ENCODE measurements around the gene FGF3.

The FGF3 gene

DNA sequence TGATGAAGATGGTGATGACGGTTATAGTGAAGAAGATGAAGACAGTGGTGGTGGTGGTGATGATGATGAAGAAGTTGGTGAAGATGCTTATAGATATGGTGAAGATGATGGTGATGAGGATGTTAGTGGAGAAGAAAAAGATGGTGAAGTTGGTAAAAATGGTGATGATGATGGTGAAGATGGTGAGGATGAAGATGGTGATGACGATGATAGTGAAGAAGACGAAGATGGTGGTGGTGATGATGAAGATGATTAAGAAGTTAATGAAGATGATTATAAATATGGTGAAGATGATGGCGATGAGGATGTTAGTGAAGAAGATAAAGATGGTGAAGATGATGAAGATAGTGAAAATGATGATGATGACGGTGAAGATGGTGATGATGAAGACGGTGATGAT, 25.2 kb upstream of the FGF3 start:
- no peak for DNase-seq (ENCODE audit: low read depth in 2 of 2, low spot score in 1 of 2)

DNA sequence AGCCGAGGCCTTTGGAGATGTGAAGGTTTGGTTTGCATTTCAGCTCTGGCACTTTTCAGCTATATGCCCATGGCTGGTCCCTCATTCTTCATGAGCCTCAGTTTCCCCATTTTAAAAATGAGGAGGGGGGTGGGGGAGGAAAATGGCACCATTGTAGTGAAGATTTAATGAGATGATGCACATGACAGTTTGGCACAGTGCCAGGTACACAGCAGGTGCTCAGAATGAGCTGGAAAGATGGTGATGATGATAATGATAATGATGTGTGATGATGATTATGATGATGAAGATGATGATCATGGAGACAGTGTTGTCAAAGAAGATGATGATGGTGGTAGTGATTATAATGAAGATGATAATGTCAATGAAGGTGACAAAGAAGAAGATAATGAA, 24.3 kb upstream of the FGF3 start:
- DNase-seq (ENCODE audit: low read depth in 2 of 2, low spot score in 1 of 2), result no peak

DNA sequence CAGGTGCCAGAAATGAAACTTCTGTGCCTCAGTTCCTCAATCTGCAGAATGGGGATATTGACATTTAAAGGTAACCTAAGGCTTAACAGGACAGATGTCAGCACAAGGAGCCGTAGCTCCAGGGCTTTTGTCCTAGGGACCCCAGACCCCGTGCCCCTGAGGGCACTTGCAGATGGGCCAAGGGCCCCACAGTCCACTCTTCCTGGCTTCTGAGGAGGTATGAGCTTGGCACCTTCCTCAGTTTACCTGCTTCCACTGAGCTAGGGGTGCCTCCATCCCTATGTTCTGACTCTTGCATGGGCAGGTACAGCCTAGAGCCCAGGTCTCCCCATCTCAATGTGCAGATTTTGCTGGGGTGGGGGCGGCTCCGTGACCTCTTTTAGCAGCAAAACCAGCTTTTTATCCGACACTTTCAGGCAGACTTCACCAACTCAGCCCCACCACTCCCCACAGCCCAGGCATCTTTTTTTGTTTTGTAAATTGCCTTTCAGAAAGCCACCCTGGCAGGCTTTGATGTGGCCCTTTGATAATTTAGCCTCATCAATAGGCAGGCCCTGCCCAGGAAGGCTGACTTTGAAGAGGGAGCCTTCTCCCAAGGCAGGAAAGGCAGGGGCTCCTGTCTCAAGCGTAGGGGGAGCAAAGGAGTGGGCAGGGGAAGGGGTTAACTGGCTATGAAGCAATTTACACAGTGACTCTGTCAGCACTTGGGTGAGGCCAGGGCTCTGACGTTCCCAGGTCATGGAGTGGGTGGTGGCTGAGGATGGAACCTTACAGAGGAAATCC, 23.7 kb upstream of the FGF3 start:
- DNase-seq (ENCODE audit: low read depth in 2 of 2, low spot score in 1 of 2), result no peak

DNA sequence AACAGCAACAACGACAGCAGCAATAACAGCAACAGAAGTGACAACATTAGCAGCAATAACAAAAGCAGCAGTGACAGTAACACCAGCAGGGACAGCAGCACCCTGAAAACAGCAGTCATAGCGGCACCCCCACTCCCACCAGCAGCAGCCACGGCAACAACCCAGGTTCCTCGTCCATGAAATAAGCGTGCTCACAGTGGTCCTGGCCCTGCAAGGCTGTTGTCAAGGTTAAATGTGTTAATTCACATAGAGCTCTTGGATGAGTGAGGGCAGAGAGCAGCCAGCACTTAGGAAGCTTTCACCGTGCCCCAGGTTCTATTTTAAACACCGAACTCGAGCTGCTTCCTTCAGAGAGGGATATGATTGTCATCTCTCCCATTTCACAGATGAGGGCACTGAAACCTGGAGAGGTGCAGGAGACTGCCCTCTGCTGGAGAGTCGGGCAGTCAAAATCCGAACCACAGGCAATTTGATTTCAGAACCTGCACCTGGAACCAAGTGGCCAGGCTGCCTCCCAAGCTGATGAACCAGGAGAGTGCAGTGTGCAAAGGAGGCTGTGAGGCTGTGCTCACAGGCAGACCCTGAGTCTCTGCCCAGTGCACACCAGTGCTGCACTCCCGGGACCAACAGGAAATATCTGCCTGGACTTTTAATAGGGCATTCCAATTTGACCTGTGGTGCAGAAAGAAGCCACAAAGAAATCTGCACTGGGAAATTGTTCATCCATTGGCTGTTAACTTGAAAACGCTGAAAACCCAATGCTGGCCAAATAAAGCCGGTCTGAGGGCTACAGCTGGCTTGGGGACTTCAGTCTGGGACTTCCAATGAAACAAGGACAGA, 22.9 kb upstream of the FGF3 start:
- no peak for DNase-seq (ENCODE audit: low read depth in 2 of 2, low spot score in 1 of 2)

DNA sequence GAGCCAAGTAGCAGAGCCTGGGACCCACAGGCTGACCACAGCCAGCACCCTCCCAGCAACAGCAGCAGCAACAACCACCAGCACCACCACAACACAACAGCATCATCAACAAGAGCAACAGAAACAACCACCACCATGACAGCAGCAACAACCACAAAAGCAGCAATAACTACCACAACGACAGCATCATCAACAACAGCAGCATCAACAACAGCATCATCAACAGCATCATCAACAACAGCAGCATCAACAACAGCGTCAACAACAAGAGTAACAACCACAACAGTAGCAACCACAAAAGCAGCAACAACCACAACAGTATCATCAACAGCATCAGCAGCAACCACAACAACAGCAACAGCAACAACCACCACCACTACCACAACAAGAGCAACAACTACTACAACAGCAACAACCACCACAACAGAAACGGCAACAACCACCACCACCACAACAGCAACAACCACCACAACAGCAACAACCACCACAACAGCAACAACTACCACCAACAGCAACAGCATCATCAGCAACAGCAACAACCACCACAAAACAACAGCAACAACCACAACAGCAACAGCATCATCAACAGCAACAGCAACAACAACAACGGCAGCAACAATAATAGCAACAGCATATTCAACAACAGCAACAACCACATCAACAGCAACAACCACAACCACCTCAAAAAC, 22.1 kb upstream of the FGF3 start:
- DNase-seq (ENCODE audit: low read depth in 2 of 2, low spot score in 1 of 2), result no peak

DNA sequence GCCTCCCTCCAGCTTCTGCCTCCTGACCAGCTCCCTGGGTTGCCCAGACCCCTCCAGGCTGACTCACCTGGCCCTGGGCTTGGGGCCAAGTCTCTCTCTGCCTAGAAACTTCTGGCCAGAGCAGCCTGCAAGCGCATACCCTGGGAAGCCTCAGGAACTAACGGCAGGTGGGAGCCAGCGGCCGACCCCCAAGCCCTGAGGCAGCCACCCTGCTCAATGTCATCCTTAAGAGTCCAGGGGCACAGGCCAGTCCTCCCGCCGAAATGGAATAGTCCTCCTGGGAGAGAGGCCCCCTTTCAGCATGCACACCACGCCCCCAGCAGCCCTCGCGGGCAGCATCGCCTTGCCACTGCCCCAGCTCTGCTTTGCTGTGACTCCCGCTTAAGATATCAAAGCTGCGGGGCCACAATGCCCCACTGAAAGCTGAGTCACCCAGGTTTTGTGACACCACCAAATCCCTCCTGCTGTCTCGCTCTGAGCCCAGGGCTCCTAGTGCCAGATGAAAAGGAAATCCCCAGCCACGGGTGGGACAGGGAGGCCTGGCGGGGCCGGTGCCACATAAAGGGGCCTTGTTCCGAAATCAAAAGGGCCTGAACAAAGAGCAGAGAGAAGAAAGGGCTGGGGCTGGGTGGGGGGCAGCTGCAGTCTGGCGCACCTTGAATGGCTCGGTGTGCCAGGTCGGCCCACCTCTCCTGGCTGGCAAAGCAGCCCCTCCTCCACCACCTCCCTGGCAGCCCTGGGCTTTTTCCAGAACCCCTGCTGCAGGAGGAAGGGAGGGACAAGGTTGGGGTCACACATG, 21.4 kb upstream of the FGF3 start:
- no peak for DNase-seq (ENCODE audit: low read depth in 2 of 2, low spot score in 1 of 2)

DNA sequence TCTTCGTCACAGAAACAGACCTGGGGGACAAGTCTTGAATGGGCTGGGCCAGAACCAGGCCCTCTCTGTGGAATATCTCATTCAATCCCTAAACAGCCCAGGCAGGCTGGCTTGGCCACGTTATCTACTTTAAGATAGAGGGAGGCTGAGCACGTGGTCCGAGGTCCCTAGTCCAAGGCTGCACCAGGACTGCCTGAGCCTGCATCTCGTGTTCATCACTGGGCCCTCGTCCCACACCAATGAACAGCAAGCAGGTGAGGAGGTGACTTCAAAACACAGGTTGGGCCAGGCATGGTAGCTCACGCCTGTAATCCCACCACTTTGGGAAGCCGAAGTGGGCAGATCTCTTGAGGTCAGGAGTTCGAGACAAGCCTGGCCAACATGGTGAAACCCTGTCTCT, 20.3 kb upstream of the FGF3 start:
- no peak for DNase-seq (ENCODE audit: low read depth in 2 of 2, low spot score in 1 of 2)

DNA sequence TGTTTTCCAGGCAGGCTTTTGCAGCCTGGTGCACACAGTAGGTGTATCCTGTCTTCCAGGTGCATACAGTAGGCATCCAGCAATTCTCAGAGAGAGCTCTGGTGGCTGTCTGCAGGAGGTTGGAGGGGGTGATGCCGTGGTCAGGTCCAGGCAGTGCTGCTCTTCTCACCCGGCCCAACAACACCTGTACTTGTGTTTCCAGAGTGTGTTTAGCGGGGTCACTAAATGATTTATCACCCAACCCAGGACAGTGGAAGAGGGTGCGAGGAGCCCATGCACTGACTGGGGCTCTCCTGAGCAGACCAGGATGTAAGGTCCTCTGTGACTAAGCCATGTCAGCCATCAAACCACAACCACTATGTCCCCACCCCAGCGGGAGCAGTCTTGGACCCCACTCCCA, 18.6 kb upstream of the FGF3 start:
- DNase-seq (ENCODE audit: low read depth in 2 of 2, low spot score in 1 of 2), result no peak

DNA sequence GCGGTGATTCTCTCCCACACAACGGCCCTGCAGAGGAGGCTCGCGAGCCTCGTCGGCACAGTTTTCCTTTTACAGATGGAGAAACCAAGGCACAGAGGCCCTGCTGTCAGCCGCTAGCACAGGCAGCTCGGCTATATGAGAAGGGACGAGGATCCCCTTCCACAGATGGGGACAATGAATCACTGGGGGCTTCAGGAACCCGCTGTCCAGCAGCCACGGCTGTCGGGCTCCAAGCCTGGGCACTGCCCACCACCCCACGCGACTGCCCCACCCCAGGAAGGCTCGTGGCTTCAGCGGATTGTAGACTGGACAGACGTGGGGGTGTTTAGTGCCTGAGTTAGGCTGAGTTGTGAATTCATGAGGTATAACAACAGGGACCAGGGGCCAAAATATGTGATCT, 17.2 kb upstream of the FGF3 start:
- DNase-seq (ENCODE audit: low read depth in 2 of 2, low spot score in 1 of 2), result no peak

DNA sequence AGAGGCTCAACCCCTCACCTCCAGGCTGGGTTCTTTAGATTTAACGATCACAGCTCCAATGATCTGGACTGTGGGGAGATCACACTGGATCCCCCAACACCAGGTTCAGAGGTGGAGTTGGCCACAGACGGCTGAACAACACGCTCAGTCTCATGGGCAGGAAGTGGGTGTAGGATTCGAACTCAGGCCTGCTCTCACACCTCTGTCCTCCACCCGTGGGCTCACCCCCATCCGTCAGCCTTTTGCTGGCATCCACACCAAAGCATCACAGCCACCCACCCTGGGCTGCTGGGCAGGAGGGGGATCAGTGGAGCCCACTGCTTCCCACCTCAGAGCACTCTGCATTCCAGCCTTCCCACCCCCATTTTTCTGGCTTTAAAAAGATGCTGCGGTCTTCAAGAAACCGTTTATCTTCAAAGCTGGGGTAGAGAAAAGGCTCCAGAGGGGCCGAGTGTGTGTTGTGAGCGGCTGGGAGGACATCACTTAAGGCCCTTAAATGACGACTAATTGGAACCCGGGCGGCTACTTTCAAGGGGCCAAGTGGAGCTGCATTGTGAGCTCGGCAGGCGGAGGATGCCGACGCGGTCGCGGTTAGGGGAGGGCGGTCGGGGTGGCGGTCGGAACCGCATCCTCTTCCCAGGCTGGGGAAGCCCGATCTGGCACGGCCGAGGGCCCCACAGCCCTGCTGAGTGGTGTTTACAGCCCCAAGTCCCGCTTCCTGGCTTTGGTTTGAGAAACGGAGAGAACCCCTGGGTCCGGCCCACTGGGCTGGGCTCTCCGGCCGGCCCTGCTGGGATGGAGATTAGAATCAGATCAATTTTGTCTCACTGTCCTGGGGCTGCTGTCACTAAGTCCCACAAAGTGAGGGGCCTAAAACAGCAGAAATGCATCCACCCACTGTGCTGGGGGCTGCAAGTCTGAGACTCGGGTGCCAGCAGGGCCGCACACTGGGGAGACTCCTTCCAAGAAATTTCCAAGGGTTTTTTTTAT, 15.9 kb upstream of the FGF3 start:
- DNase-seq (ENCODE audit: low read depth in 2 of 2, low spot score in 1 of 2), result no peak

DNA sequence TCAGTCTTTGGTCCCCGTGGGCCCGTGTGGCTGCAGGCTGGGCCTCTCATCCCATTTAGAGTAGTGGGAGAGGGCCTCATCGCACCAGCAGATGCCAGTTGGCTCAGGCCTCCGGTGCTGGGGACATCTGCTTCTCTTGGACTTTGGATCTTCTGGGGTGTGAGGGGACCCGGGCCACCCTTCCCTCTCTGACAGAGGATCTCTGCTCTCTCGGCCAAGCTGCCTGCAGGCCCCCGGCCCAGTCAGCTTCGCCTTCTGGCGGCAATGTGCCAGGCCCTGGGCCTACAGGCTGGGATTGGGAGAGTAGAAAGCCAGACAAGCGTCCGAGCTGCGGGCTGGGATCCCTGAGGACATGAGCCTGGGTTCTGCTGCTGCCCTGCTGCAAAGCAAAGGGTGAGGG, 15.0 kb upstream of the FGF3 start:
- no peak for DNase-seq (ENCODE audit: low read depth in 2 of 2, low spot score in 1 of 2)

DNA sequence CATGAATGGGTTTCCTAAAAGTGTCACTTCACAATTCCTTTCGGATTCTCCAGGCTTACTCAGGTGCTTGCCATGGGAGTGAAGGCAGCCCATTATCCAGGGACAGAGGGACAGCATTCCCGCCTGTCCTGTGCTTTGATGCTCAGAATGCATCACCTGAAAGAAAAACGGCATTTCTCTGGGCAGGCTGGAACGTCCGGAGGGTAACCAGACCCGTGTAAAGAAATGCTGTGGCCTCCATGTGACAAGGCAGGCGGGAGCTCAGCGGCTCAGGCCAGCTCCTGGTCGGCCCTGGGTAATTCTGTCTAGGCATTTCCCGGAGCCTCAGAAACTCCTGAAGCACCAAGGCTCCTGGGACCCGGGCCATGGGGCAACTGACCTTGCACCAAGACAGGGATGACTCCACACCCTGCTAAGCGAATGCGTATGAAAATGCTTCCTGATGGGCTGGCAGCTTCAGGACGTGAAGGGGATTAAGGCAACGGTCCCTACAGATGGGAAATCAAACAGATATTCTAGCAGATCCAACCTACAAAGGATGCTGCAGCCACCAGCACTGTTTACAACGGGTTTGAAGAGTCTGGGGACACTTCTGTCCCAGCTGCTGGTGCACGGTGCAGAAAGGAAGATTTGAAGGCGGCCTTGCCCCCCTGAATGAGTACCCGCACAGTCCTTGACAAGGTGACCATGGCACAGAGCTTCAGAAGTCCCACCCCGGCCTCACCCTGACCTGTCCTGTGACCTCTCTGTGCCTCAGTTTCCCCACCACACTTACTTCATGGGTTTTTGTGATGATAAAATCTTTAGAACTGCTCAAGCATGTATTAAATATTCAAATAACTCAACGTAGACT, 13.6 kb upstream of the FGF3 start:
- DNase-seq (ENCODE audit: low read depth in 2 of 2, low spot score in 1 of 2), result no peak

DNA sequence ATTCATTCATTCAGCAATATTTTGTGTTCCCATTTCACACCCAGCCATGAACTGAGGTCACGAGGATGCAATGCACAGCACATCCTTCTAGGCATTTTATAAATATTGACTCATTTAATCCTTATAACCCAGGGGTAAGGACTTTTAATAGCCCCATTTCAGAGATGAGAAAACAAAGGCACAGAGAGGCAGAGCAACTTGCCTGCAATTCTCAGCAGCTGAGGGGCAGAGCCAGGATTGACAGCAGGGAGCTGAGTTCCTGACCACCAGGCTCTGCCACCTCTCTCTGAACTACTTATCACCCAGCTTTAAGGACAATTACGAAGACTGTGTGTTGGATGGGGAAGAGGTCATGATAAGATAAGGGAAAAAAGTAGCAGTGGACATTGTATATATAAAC, 12.8 kb upstream of the FGF3 start:
- DNase-seq (ENCODE audit: low read depth in 2 of 2, low spot score in 1 of 2), result no peak

DNA sequence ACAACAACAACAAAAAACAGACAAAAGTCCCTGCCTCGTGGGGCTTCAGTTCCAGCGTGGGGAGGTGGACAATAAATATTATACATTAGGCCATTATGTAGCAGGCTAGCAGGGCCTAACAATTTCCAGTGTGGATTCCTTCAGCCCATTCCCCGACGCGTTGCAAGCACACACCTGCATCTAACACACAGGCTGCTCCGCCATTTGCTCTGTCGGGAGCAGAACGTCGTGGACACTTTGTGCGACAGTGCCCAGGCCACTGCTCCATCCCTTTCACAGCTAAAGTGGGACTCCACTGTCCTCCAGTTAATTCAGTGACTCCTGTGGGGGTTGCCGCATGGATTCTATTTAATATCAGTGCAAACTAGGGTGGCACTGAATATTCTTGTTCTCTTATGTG, 10.9 kb upstream of the FGF3 start:
- DNase-seq (ENCODE audit: low read depth in 2 of 2, low spot score in 1 of 2), result no peak

DNA sequence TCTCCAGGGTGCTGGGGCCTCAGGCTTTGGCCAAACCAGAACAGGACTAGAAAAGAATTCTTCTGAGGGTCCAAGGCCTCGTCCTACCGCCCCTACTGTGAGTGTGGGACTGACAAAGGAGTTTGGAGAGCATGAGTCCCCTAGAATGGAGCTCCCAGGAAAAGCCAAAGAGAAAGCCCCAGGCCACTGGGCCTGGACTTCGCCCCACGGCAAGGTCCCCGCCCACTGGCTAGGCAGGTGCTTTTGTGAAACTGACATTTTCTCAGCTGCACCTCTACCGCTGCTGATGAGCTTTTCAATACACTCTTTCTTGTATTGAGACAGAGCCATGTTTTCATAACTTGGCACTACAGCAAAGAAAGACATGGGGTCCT, 9.7 kb upstream of the FGF3 start:
- DNase-seq (ENCODE audit: low read depth in 2 of 2, low spot score in 1 of 2), result no peak

DNA sequence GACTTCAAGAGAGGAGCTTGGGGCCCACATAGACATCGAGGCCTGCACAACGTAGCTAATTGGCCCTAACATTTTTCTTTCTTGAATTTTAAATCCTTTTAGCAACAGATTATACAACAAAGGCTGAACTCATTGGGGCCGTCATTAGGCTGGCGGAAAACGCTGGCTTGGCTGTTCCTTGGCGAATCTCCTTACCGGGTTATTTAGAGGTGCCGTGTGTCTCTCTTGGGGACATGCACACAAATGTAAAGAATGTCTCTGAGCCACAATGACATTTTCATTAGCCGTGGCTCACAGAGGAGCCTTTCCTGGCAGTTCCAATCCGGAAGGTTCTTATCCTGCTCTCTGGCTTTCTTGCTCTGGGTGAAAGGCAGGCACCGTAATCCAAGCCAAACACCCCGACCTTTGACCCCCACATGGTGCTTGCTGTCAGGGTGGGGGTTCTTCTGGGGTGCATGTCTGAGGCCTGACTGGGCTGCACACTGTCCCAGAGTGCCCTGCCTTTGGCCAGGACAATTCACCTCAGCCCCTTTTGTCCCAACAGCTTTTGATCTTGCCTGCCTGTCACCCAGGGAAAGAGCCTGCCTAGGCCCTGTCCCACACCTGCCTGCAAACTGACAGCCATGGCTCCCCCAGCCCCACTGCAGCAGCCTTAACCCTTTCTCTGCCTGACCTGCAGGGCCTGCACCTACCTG, 9.2 kb upstream of the FGF3 start:
- no peak for DNase-seq (ENCODE audit: low read depth in 2 of 2, low spot score in 1 of 2)

DNA sequence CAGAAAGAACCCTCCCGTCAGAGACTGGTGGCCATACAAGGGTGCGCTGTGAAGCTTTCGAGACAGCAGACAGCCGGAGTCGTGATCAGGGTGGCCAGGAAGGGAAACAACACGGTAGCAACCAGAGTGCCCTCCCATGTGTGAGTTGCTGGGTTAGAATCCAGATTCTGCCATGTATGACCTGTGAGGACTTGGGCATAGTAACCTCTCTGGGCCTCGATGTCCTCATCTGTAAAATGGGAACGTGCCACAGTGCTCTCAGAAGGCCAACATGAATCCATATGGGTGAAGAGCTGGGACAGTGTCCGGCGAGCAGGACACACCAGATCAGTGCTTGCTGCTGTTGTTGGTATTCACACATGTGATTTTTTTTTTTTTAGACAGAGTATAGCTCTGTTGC, 7.6 kb upstream of the FGF3 start:
- no peak for DNase-seq (ENCODE audit: low read depth in 2 of 2, low spot score in 1 of 2)

DNA sequence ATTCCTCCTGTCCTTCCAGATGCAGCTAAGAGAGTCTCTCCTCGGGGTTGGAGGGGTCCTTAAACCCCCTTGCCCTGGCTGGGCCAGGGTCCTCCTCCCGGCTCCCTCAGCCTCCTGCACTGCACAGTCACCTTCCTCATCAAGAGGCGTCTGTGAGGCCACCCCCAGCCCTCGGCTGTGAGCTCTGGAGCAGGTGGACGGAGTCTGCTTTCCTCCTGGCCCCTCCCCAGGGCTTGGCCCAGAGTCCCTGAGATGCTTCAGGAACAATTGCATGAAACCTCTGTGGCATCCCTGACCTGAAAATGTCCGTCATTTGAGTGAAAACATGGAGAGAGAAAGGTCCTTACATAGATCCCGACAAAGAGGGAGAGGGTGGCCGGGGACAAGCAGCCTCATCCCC, 6.7 kb upstream of the FGF3 start:
- DNase-seq (ENCODE audit: low read depth in 2 of 2, low spot score in 1 of 2), result no peak
